Kidney (tissue), 14 donors: ENCODE measurements around the gene SNRNP35. TPM values are rescaled to one million over a fixed set of nuclear protein-coding genes. Genes with fewer than 3 reads are reported as not detected.
A peak's percentile ranks its signal among the peaks of the same experiment; 100 is the strongest.

Source experiments
- DNase-seq, 5 donors: peaks; one replicate each; pipeline ENCODE4 v3.0.0-alpha.2; 2013 to 2020
- FAIRE-seq: peaks from 2 replicates; lab custom pipeline; 2012; peaks lifted over from hg19 to GRCh38; lab: Jason Lieb, UNC
- H3K27ac ChIP-seq, 2 donors: one replicate each; pipeline ENCODE4 v1.7.0; 2013; ENCODE audit warnings: low read depth in 2 of 2, low read length in 2 of 2, inconsistent platforms in 1 of 2
- H3K27me3 ChIP-seq: one replicate; pipeline ENCODE4 v1.7.1; 2013; ENCODE audit warnings: low read length, inconsistent platforms; ENCODE audit not compliant: control insufficient read depth, insufficient read depth
- H3K36me3 ChIP-seq, 3 donors: one replicate each; pipeline versions ENCODE4 v1.7.0 to v1.7.1; 2013; ENCODE audit warnings: low read length in 3 of 3, control low read depth in 1 of 3, inconsistent platforms in 1 of 3; ENCODE audit not compliant: insufficient read depth in 3 of 3, control insufficient read depth in 2 of 3
- H3K4me1 ChIP-seq, 3 donors: one replicate each; pipeline versions ENCODE4 v1.7.0 to v1.7.1; 2013; ENCODE audit warnings: low read length in 3 of 3, inconsistent platforms in 1 of 3, low read depth in 1 of 3; ENCODE audit not compliant: control insufficient read depth in 2 of 3, insufficient read depth in 2 of 3
- H3K4me3 ChIP-seq, 3 donors: one replicate each; pipeline versions ENCODE4 v1.7.0 to v1.8.1; 2013; ENCODE audit warnings: low read length in 3 of 3, control low read depth in 1 of 3, inconsistent platforms in 1 of 3
- H3K9ac ChIP-seq, 3 donors: one replicate each; pipeline versions ENCODE4 v1.7.0 to v1.7.1; 2013; ENCODE audit warnings: low read length in 3 of 3, control low read depth in 1 of 3, inconsistent platforms in 1 of 3
- H3K9me3 ChIP-seq, 3 donors: one replicate each; pipeline versions ENCODE4 v1.7.0 to v1.7.1; 2013; ENCODE audit warnings: low read length in 3 of 3, control low read depth in 1 of 3, inconsistent platforms in 1 of 3; ENCODE audit not compliant: control insufficient read depth in 2 of 3, insufficient read depth in 1 of 3
- CTCF ChIP-seq: IDR thresholded peaks from 3 replicates; pipeline ENCODE4 v1.5.1; 2012; ENCODE audit warnings: mild to moderate bottlenecking, moderate library complexity, borderline replicate concordance; ENCODE audit not compliant: insufficient read depth; ENCODE audit errors: extremely low read depth
- intact Hi-C: fragments of 100-400 bp; cut with DNase I; formaldehyde crosslinking; loops from one replicate; pipeline ENCODE4 v1.11.1; 2022
- polyA plus RNA-seq: library from polyadenylated mRNA; stranded (reverse); fragments of 350-450 nt; fragmentation: Illumina TruSeq; extraction: RNeasy Lipid Tissue Mini Kit (QIAGEN cat#74804); gene quantifications from one replicate; pipeline ENCODE4 v1.2.3, GENCODE V29; 2014; ENCODE audit warnings: low read depth, low replicate concordance; ENCODE audit not compliant: insufficient read depth
- total RNA-seq: library from RNA; stranded (reverse); fragmentation: NEBNext Ultra II Directional; extraction: Animal tissue kit (Norgen Biotek cat#: 25700); gene quantifications from one replicate; pipeline ENCODE4 v1.2.1, GENCODE V29; 2021
- donor health status: control.
- donor health status: control.
- donor health status: control.
- donor health status: control.
- donor health status: control.
- donor health status: DM: yes; HTN: yes; CAD: no.
- donor health status: Normal renal cell carcinoma (clear cell type).

The SNRNP35 gene
- total and polyA plus RNA-seq, 2 donors from 2014 or later, result 23.6 to 51.2 TPM

DNA sequence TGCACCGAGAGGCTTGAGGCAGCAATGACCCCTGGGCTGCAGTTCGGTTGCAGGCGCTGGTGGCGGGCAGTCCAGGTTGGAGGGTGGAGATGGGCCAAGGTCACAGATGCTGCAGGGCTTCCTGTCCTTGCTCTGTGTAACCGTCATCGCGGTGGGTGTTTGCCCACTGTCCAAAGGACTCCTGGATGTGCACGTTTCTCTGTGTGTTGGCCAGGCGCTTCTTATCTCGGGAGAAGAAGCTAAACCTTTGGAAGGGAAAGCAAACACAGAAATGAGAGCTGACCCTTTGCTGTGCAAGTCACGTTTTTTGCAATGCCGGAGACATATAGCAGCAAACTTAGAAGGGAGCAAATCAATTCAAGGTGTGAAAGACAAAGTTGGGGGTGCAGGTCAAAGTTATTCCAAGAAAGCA is 14.5 kb downstream of the SNRNP35 start:
- intact Hi-C loops, result no loop called here
- FAIRE-seq (no peak), DNase-seq (no peak)
- no peak overlapping the region for H3K27ac ChIP-seq
- no peak overlapping the region for H3K9ac ChIP-seq
- peaks cover 7 to 17% (median 11%) of the 10 kb centered on the region in 3 donors for H3K36me3 ChIP-seq
- no peaks in the 10 kb centered on the region for H3K9me3 ChIP-seq
- H3K27me3 ChIP-seq, result no peaks in the 10 kb centered on the region
- TF ChIP-seq CTCF, result no peak
- H3K4me1 ChIP-seq, result peaks cover 0 to 18% (median 7%) of the 10 kb centered on the region in 3 donors
- no peak overlapping the region for H3K4me3 ChIP-seq

DNA sequence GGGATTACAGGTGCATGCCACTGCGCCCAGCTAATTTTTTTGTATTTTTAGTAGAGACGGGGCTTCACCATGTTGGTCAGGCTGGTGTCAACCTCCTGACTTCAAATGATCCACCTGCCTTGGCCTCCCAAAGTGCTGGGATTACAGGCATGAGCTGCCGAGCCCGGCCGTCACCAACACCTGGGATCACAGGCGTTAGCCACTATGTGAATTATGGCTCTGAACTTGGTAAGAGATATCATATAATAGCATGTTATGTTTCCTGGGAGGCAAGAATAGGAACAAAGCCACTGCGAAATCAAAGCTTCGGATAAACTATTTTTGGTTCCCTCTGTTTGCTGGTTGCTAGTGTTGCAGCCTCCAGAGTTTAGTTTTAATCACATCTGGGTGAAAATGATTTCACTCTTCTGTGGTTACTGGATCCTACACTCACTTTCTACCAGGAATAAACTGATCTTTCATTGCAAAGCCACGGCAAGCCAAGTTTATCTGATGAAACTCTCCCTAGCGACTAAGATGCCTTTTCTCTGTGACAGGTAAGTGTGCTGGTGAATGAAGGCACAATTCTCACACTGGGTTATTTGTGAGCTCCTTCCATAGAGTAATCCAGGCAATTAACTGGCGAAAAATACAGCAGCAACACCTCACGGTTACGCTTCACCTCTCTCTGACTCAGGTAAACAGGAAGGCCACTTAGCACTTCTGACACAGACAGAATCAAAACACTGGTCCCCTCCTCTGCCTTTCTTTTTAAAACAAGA is 16.7 kb downstream of the SNRNP35 start:
- Histone ChIP-seq H3K9ac (no peak overlapping the region), H3K36me3 (peaks cover 7 to 17% (median 14%) of the 10 kb centered on the region in 3 donors), H3K9me3 (no peaks in the 10 kb centered on the region), H3K4me1 (peaks cover 0 to 18% (median 13%) of the 10 kb centered on the region in 3 donors), H3K27me3 (no peaks in the 10 kb centered on the region), H3K4me3 (no peak overlapping the region), H3K27ac (peak overlapping the region in 1 of 2 donors; percentile 38)
- DNase-seq (peak in 2 of 5 donors; percentile 78 to 85), FAIRE-seq (no peak)
- intact Hi-C loops, result no loop called here
- no peak for TF ChIP-seq CTCF

DNA sequence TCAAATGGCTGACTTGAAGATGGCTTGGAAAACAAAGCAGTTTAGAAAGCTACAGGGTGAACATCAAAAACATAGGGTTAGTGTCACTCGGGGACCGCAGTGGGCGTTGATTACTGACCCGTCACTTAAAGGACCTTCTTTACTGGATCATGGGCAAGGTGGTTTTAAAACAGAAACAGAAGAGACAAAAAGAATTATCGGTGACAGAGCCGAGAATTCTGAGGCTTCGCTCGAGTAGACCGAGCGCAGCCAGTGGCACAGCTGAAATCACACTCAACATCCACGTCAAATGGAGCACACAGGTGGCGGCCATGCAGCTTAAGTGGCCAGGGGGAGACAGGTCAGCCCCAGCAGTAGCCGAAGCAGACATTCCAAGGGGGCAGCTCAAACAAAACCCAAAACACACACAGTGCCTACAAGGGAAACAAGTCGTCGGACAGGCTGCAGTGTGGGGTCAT is 17.3 kb downstream of the SNRNP35 start:
- Histone ChIP-seq H3K36me3 (peaks cover 7 to 17% (median 14%) of the 10 kb centered on the region in 3 donors), H3K9ac (no peak overlapping the region), H3K27ac (peak overlapping the region; percentile 36 to 38), H3K4me3 (no peak overlapping the region), H3K27me3 (no peaks in the 10 kb centered on the region), H3K9me3 (no peaks in the 10 kb centered on the region), H3K4me1 (peaks cover 0 to 18% (median 13%) of the 10 kb centered on the region in 3 donors)
- no peak for FAIRE-seq
- DNase-seq, result peak in 4 of 5 donors; percentile 57 to 85 (median 78)
- no peak for TF ChIP-seq CTCF
- intact Hi-C loops, result no loop called here
